Jurkat, Clone E6-1 (cell line): ENCODE data around the gene CEP128.

Experiments used
- DNase-seq: peaks from one replicate; pipeline ENCODE4 v3.0.0-alpha.2; 2011; ENCODE audit warnings: low read depth, low spot score
- H3K4me3 ChIP-seq: 2 replicates; pipeline ENCODE4 v1.5.1; 2011; ENCODE audit warnings: mild to moderate bottlenecking, low read length, control low read depth, moderate library complexity

CEP128 gene

DNA sequence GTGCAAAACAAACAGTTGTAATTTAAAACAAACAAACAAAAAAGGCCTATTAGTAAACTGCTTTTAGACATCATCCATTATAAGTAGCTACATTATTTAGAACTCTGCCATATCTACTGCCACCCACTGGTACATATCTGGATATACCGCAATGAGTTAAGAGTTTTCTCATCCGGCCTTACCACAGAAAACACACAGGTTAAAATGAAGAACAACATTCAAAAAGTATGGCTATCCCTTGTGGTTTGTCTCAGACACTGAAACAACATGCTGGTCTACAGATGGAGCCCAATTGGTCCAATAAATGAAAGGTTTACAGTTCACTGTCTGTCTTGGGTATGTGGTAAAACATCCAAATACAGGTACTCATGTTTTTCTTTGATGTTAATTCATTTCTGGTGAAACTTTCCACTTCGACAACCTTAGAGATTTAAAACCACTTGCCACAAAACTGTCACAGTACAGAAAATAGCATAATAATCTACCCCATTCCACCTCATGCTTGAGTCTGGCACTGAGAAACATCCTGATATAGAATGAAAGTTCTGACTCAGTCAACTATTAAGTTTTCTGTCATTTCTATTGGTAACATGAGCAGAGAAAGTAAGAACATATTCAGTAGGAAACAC, 354.3 kb downstream of the CEP128 start:
- DNase-seq = peak; percentile 89
- H3K4me3 ChIP-seq = no peak overlapping the region

DNA sequence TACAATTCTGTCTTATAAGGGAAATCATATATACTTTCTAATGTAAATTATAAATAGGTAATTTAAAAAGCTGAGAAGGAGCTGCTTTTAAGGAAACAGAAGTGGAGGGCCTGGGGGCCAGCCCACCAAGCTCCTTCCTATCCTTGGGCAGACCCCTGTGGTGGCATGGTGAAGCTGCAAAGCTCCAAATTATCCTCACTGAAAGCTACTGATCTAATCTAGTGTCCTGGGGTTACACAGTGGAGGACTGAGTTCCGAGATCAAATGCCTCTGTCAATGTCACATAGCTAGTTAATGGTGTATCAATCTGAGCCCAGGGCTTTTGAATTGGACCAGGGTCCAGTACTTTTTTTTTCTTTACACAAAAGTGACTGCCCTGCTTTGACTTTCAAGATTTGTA, 355.4 kb downstream of the CEP128 start:
- DNase-seq = no peak
- no peak overlapping the region for H3K4me3 ChIP-seq

DNA sequence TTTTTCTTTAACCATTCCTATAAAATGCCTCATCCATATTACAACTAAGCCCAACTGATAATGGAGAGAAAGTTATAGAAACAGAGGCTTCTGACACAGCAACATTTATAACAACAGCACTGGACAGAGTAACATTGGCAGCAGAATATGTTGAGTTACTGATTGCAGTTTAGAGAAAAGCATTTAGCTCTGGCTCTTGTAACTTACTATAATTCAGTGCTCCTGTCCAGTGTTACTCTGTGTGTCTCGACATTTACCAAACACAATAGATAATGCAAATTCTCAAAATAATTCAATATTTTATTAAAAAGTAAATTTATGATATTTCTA, 356.1 kb downstream of the CEP128 start:
- no peak overlapping the region for H3K4me3 ChIP-seq
- DNase-seq = no peak

DNA sequence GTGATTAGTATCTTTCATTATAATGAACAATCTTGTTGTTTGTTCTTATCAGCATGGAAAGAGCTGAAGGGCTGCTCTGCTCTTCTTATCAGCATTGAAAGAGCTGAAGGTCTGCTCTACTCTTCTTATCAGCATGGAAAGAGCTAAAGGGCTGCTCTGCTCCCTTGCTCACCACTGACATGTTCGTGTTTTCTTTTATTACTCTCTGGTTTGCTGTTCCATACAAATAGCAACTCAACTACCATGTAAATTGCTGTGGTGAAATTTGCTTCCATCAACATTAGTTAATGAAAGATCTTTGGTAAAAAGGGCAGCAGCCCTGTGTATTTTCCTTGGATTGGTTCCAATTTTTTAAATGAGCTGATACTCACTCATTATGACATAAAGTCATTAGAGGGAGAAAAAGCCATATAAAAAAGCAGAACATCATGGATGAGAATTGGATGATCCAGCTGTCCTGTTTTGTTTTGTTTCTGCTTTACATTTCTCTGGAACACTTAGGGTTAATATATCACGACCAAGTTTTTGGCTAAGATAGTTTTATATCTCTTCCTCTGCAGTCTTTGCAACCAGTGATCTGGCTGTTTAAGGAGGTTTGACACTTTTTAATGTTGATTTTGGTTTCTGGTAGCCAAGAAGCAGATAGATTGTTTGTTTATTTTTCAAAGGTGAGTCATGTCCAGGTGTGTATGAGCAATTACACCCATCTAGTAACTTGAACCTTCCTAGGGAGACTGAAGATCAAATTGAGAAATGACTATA, 356.6 kb downstream of the CEP128 start:
- no peak overlapping the region for H3K4me3 ChIP-seq
- no peak for DNase-seq

DNA sequence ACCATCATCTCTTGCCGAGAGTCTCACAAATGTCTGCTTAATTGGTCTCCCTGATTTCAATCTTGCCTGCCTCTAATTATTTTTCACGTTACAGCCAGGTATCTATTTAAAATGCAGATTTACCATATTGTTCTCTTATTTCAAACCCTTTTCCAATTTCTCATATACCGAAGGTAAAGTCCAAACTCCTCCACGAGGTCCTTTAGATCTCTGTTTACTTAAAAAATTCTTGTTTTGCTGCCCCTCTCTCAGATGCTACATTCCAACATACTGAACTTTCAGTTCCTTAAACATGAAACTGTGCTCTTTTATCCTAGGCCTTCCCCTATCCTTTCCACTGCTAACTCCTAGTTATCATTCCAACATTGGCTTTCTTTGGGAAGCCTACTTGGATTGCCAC, 363.9 kb downstream of the CEP128 start:
- H3K4me3 ChIP-seq = no peak overlapping the region
- no peak for DNase-seq

DNA sequence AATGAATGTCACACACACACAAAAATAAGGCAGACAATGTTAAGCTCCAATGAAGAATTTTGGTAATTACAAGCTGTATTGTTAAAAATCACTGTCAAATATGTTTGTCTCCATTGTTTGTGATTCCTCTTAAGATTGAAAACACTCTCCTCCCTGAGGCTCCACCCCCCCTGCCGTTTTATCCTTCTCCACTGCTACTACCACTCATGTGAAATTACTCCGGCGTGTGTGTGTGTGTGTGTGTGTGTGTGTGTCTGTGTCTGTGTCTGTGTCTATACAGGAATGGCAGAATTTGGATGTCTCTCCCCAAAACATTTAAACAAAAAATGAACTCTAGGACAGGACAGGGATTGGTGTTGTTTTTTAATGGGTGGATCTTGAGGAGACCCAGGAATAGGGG, 365.1 kb downstream of the CEP128 start:
- no peak overlapping the region for H3K4me3 ChIP-seq
- no peak for DNase-seq

DNA sequence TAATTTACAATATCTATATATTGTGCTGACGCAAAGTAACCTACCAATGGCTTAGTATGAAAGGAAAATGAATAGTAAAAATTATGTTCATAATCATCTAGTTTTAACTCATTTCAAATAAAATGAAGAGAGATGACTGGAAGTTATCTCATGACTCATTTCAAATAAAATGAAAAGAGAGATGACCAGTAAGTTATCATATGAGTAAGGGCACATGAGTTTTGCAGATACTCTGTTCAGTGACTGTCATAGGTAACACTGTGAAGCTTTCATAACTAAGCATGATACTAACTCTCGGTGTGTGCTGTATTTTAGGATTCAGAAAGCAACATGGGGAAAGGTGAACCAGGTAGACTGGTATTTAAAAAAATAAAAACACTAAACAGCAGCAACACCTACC, 365.8 kb downstream of the CEP128 start:
- H3K4me3 ChIP-seq = no peak overlapping the region
- DNase-seq = no peak

DNA sequence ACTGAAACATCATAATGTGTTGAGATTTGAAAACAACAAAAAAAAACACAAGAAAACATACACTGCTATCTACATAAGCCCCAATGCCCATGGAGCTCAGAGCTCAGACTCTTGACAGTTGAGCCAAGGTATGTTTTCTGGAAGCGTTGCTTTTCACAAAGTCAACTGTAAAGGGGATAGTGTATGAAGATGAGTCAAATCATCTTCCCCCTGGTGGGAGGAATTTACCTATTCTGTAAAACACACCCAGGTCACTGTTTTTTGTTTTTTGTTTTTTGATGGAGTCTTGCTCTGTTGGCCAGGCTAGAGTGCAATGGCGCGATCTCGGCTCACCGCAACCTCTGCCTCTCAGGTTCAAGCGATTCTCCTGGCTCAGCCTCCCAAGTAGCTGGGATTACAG, 368.9 kb downstream of the CEP128 start:
- H3K4me3 ChIP-seq = no peak overlapping the region
- DNase-seq = no peak

DNA sequence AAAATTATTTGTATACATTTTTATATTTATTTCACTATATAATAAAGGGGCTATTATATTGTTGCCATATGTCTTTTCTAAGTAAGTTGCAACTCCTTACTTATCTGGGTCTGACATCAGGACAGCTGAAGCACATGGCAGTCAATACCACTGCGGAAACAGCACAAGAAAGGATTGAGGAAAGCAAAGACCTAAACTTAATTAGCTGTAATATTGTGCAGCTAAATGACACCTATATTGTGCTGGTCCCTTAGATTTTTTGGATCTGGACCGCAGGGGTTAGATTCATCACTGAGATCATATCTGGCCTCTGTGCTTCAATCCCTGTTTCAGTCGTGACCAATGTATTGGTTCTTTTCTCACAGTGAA, 370.6 kb downstream of the CEP128 start:
- no peak for DNase-seq
- no peak overlapping the region for H3K4me3 ChIP-seq

DNA sequence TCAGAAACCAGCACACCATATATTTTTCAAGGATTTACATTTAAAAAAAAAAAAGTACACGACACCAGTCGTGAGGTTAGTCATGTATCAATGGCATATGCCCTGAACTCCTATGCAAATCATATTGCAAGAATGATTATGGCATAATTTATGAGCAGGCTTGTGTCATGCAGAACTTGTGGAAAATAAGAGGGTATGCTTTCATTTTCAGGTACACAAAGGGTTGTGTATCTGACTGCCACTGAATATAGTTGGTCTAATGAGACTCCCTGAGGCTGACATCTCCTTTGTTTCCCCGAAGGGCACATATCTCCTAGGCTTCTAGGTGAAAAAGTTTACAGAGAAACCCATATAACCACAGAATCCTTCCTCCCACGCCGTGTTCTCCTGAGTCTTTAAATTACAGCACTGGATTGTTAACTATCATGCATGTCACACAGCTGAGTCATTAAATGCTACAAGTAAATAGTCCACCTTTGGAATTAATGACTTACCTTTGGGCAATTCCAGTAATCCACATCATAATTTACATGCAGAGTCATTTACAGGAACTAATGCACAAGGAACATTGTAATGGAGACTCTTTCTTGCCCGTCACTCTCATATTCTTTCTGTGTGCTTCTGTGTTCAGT, 373.5 kb downstream of the CEP128 start:
- H3K4me3 ChIP-seq = no peak overlapping the region
- DNase-seq = no peak

DNA sequence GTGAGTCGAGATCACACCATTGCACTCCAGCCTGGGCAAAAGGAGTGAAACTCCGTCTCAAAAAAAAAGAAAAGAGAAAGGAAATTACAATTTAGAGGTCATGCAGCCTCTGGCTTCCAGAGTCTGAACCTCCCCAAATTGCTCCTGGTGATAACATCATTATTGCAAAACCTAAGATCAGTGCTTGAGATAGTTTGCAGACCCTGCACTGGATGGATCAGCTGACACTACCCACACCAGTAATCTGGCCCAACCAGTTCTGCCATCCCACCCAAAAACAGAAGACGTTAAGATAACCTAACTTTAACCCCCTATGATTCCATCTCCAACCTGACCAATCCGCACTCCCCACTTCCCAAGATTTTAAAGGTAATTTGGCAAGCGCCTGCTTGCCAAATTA, 376.5 kb downstream of the CEP128 start:
- DNase-seq = no peak
- H3K4me3 ChIP-seq = no peak overlapping the region

DNA sequence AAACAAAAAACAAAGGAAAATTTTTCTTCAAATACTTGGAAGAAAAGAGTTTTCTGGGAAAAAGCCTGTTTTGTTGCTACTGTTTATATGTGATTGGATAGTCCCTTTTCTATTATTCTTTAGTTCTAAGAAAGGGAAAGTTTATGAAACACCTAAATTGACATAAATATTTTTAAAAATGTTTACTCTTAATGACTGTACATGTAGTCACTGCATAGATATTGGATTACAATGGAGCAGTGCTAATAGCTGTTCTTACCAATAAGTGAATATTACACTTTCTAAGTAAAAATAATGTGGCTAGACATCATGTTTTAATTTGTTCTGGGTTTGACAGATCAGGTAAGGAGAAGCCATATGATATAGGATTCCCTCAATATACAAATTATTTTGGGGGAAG, 377.5 kb downstream of the CEP128 start:
- no peak overlapping the region for H3K4me3 ChIP-seq
- no peak for DNase-seq

DNA sequence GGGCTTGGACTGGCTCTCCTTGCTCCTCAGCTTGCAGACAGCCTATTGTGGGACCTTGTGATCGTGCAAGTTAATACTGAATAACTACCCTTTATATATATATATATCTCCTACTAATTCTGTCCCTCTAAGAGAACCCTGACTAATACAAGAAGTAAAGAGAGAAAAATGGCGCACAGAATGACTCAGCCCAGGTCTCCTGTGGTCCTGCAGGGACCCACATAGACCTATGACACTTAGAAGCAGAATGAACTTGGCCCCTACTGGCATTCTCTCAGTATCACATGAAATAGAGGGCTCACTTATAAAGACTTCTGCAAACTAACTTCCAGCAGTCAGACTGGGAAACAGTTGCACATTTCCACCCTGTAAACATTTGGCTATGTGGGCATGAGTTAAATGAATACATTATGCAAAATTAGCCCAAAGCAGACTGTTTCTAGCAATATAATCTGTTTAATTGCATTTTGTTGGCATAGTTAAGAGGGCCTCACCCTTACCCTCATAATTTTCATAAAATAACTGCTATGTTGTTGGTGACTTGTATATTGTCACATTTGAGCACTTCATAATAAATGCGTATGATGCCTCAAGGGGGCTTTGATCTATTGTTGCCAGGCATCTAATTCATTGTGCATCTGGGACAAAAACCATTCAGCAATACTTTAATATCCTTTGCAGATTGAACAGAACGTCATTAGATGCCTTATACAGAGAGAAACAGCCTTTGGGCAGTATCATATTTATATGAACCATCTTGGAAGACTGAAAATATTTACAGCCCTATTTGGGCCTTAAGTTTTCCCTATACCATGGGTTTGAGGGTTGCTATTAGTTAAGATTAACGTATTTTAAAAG, 380.5 kb downstream of the CEP128 start:
- DNase-seq = no peak
- no peak overlapping the region for H3K4me3 ChIP-seq

DNA sequence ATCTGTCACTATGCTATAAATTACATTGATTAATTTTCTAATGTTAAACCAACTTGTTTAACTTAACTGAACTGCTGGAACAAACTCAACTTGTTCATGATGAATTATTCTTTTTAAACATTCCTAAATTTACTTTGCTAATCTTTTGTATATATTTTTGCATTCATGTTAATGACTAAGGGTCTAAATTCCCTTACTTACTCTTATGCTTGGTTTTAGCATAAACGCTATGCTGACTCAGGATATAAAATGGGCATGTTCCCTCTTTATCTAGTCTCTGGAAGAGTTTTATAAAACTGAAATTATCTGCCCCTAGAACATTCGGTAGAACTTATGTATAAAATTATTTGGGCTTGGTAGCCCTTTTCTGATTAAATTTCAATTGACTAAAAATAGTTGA, 387.4 kb downstream of the CEP128 start:
- H3K4me3 ChIP-seq = no peak overlapping the region

DNA sequence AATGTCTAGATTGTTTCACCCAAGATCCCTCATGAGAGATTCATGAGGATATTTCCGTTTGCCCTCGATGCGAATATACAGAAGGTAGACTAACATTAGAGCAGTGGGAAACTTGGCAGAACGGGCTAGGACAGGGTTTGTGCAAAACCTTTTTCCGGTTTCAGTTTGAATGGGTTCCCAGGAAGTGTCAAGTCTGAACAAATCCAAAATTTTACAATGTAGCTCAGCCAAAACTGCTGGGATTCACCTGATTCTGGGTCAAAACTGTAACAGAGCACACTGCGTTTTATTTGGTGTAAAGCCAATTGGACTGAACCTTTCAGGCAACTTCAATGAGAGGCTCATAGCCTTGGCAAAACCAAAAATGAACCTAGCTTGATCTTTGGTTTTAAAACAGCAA, 392.4 kb downstream of the CEP128 start:
- no peak overlapping the region for H3K4me3 ChIP-seq

More for the DNA sequence above, 387.4 kb downstream of the CEP128 start:
- DNase-seq = no peak

DNA sequence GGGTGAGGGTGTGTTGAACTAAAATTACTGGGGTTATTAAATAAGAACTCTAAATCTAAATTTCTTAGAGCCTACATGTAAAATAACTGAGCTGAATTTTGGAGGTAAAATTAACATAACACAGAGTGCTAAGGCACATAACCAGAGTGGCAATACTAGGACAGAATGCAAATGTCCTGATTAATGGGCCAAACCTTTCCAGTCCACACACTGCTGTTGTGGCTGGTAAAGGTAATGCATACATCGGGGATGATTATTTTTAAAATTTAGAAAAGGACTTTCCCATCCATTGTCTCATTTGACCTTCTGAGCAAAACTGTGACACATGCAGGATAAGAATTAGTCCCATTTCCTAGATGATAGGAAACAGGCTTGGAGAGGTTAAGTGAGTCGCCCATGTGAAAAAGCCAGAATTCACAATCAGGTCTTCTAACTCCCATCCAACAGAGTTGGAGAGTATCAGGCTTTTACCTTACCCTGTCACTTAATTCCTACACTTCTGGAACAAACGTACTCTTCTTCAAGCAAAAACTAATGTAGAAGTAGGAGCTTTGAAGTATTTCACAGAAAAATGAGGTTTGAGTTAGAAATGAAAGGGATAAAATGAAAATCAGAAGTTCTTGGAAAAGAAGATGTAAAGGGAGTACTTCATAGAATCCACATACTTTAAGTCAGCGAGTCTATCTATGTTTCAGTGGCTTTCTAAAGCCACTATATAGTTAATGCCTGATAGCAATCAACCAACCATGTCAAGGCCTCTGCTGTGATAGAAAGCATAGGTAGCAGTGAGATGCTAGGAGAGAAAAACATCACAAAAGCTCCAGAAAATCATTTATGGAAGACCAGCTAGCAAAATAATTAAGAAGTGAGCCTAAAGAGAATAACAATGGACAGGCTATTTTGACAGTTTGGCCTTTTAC, 395.3 kb downstream of the CEP128 start:
- no peak for DNase-seq
- no peak overlapping the region for H3K4me3 ChIP-seq

More for the DNA sequence above, 392.4 kb downstream of the CEP128 start:
- no peak for DNase-seq

DNA sequence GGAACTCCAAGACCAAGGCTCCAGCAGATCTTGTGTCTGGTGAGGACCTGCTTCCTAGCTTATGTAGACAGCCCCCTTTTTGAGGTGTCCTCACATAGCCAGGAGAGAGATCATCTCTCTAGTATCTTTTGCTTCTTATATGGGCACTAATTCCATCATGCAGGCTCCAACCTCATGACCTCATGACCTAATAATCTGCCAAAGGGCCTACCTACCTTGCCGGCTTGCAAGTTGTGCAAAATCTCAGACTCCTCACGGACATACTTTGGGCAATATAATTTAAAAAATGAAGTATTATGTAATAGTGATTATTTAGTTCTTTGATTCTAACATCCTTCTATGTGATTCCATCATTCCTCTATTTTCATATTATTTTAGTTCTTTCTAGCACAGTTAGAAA, 397.2 kb downstream of the CEP128 start:
- no peak overlapping the region for H3K4me3 ChIP-seq
- no peak for DNase-seq

DNA sequence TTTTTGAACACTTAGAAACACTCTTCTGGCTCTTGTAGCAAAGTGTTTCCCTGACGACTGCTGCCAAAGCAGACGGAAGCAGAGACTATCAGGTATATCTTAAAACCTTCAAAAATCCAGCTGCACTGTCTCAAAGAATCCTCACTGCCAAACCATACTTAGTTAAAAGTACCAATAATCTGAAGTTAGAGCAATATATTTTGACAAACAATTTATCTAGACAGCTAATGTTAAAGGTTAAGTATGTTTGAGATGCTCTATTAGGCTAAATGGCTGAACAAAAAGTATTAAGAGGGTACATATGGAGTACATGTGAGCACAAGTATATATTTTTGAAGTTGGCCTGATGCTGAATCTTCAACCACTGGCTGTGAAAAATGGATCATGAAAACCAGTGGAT, 398.3 kb downstream of the CEP128 start:
- no peak for DNase-seq
- no peak overlapping the region for H3K4me3 ChIP-seq
